H1 (cell line): ENCODE measurements around the gene FBXO34. TPM values are rescaled to one million over a fixed set of nuclear protein-coding genes. Genes with fewer than 3 reads are reported as not detected.

Source experiments
- CTCF ChIA-PET: fragments of 300-600 bp; sonication (Branson Sonifier 250); formaldehyde crosslinking; loops from one replicate; lab custom pipeline; 2021; ENCODE audit not compliant: partially characterized antibody; lab: Charles Lee
- POLR2A ChIA-PET: fragments of 300-600 bp; sonication (Branson Sonifier 250); formaldehyde crosslinking; loops from one replicate; lab custom pipeline; 2021; ENCODE audit warnings: inconsistent platforms; ENCODE audit not compliant: partially characterized antibody; lab: Charles Lee
- DNase-seq, 2 experiments: peaks; one replicate each; pipeline versions ENCODE4 v3.0.0 to v3.0.0-alpha.2; 2010 to 2022; ENCODE audit warnings: low spot score in 2 of 2, low read depth in 1 of 2, mixed read lengths in 1 of 2
- FAIRE-seq: peaks from 2 replicates; lab custom pipeline; 2011; peaks lifted over from hg19 to GRCh38; lab: Jason Lieb, UNC
- H2AFZ ChIP-seq: 2 replicates; pipeline ENCODE4 v1.8.1; 2012; ENCODE audit warnings: low read length, inconsistent platforms
- H2AK5ac ChIP-seq: 2 replicates; pipeline ENCODE4 v1.6.1; 2013; ENCODE audit warnings: low read depth, low read length
- H2BK120ac ChIP-seq: replicated peaks from 2 replicates; pipeline ENCODE3; 2013; ENCODE audit warnings: low read depth, low read length, inconsistent platforms
- H2BK12ac ChIP-seq: 2 replicates; pipeline ENCODE4 v1.6.1; 2013; ENCODE audit warnings: low read depth, low read length
- H2BK15ac ChIP-seq: 2 replicates; pipeline ENCODE4 v1.6.1; 2013; ENCODE audit warnings: low read length
- H2BK20ac ChIP-seq: 2 replicates; pipeline ENCODE4 v1.6.1; 2013; ENCODE audit warnings: low read length
- H2BK5ac ChIP-seq: 2 replicates; pipeline ENCODE4 v1.6.1; 2013; ENCODE audit warnings: low read depth, low read length
- H3K14ac ChIP-seq: 2 replicates; pipeline ENCODE4 v1.6.1; 2013; ENCODE audit warnings: inconsistent platforms; ENCODE audit not compliant: insufficient read length
- H3K18ac ChIP-seq: 2 replicates; pipeline ENCODE4 v1.6.1; 2013; ENCODE audit warnings: low read length; ENCODE audit errors: extremely low read depth
- H3K23ac ChIP-seq: 2 replicates; pipeline ENCODE4 v1.6.1; 2013; ENCODE audit warnings: inconsistent platforms; ENCODE audit not compliant: insufficient read length
- H3K23me2 ChIP-seq: 2 replicates; pipeline ENCODE4 v1.6.1; 2013; ENCODE audit warnings: low read depth, low read length
- H3K27ac ChIP-seq: 2 replicates; pipeline ENCODE4 v1.6.1; 2011; ENCODE audit warnings: low read depth, low read length, inconsistent platforms
- H3K27me3 ChIP-seq, 4 experiments: replicated peaks in 1 of 4; 1 replicate in 1 of 4; 2 replicates in 3 of 4; pipeline versions ENCODE4 v1.6.1 to v1.8.1; 2011 to 2013; ENCODE audit warnings: low read length in 3 of 4, mild to moderate bottlenecking in 3 of 4, inconsistent platforms in 2 of 4, mixed read lengths in 2 of 4, moderate library complexity in 1 of 4; ENCODE audit not compliant: control insufficient read depth in 3 of 4, insufficient read depth in 3 of 4; ENCODE audit errors: extremely low read depth in 1 of 4
- H3K36me3 ChIP-seq, 4 experiments: 2 replicates each; pipeline versions ENCODE4 v1.6.1 to v1.8.1; 2011 to 2013; ENCODE audit warnings: mild to moderate bottlenecking in 4 of 4, low read length in 3 of 4, moderate library complexity in 2 of 4, control low read depth in 1 of 4, inconsistent platforms in 1 of 4; ENCODE audit not compliant: insufficient read depth in 4 of 4, control insufficient read depth in 2 of 4
- H3K4ac ChIP-seq: replicated peaks from 2 replicates; pipeline ENCODE3; 2013; ENCODE audit warnings: low read length, low read depth, mixed read lengths, inconsistent platforms; ENCODE audit not compliant: insufficient read length
- H3K4me1 ChIP-seq, 4 experiments: replicated peaks in 1 of 4; 1 replicate in 1 of 4; 2 replicates in 3 of 4; pipeline versions ENCODE4 v1.6.1 to v1.8.1; 2011 to 2013; ENCODE audit warnings: low read length in 3 of 4, inconsistent platforms in 2 of 4, mixed read lengths in 1 of 4; ENCODE audit not compliant: insufficient read depth in 4 of 4, control insufficient read depth in 3 of 4
- H3K4me2 ChIP-seq, 2 experiments: 2 replicates each; pipeline versions ENCODE4 v1.6.1 to v1.8.1; 2011 to 2013; ENCODE audit warnings: low read depth in 2 of 2, low read length in 2 of 2, control low read depth in 1 of 2, inconsistent platforms in 1 of 2, mild to moderate bottlenecking in 1 of 2; ENCODE audit not compliant: insufficient read depth in 1 of 2
- H3K4me3 ChIP-seq, 4 experiments: fragments of 200-600, 300-600 bp in 1 of 4; sonication (generic), shearing (Covaris generic), sonication (Bioruptor Twin) in 1 of 4; 2 replicates each; pipeline versions ENCODE4 v1.5.1 to v1.8.1; 2011 to 2016; ENCODE audit warnings: low read length in 4 of 4, low read depth in 3 of 4, control low read depth in 2 of 4, inconsistent platforms in 2 of 4, mild to moderate bottlenecking in 2 of 4, mixed read lengths in 1 of 4, moderate library complexity in 1 of 4; ENCODE audit not compliant: insufficient read depth in 2 of 4; ENCODE audit errors: extremely low read depth in 1 of 4
- H3K56ac ChIP-seq: replicated peaks from 2 replicates; pipeline ENCODE3; 2013; ENCODE audit warnings: low read depth, mild to moderate bottlenecking, mixed read lengths, low read length, inconsistent platforms; ENCODE audit not compliant: insufficient read length
- H3K79me1 ChIP-seq: 2 replicates; pipeline ENCODE4 v1.6.1; 2013; ENCODE audit warnings: low read depth, low read length, control low read depth
- H3K79me2 ChIP-seq, 2 experiments: 2 replicates each; pipeline versions ENCODE4 v1.6.1 to v1.8.1; 2012 to 2013; ENCODE audit warnings: low read length in 2 of 2, mild to moderate bottlenecking in 2 of 2, inconsistent platforms in 1 of 2; ENCODE audit not compliant: insufficient read depth in 2 of 2, control insufficient read depth in 1 of 2
- H3K9ac ChIP-seq, 4 experiments: replicated peaks in 1 of 4; 1 replicate in 1 of 4; 2 replicates in 3 of 4; pipeline versions ENCODE4 v1.6.1 to v1.8.1; 2011 to 2013; ENCODE audit warnings: low read depth in 3 of 4, low read length in 3 of 4, control low read depth in 2 of 4, mild to moderate bottlenecking in 2 of 4, moderate library complexity in 2 of 4, inconsistent platforms in 1 of 4; ENCODE audit errors: extremely low read depth in 1 of 4
- H3K9me3 ChIP-seq, 2 experiments: 2 replicates each; pipeline versions ENCODE4 v1.6.1 to v1.8.1; 2012 to 2013; ENCODE audit warnings: mild to moderate bottlenecking in 2 of 2, moderate library complexity in 2 of 2, control low read depth in 1 of 2, inconsistent platforms in 1 of 2, low read depth in 1 of 2, low read length in 1 of 2, mixed read lengths in 1 of 2; ENCODE audit not compliant: insufficient read depth in 2 of 2
- H4K20me1 ChIP-seq, 2 experiments: replicated peaks in 1 of 2; 2 replicates each; pipeline versions ENCODE3 to v1.8.1; 2011 to 2013; ENCODE audit warnings: inconsistent platforms in 2 of 2, low read length in 2 of 2, mild to moderate bottlenecking in 1 of 2; ENCODE audit not compliant: insufficient read depth in 2 of 2, control insufficient read depth in 1 of 2
- H4K5ac ChIP-seq: 2 replicates; pipeline ENCODE4 v1.6.1; 2013; ENCODE audit warnings: low read length, low read depth, mixed read lengths, inconsistent platforms; ENCODE audit not compliant: insufficient read length
- H4K8ac ChIP-seq: 2 replicates; pipeline ENCODE4 v1.8.0; 2013; ENCODE audit warnings: mild to moderate bottlenecking, moderate library complexity, low read length, inconsistent platforms; ENCODE audit not compliant: insufficient read depth; ENCODE audit errors: extremely low read depth
- H4K91ac ChIP-seq: replicated peaks from 2 replicates; pipeline ENCODE3; 2013; ENCODE audit warnings: low read length, mixed read lengths, inconsistent platforms; ENCODE audit not compliant: insufficient read length
- POU5F1 ChIP-seq: IDR thresholded peaks from 2 replicates; pipeline ENCODE4 v1.6.1; 2011; ENCODE audit warnings: low read depth, mild to moderate bottlenecking, low read length, moderate library complexity
- SIRT6 ChIP-seq: IDR thresholded peaks from one replicate; pipeline ENCODE4 v1.7.1; 2012; ENCODE audit warnings: low read length, inconsistent platforms
- whole genome bisulfite sequencing, 2 experiments: shearing (Covaris generic) in 1 of 2; methylation state at CpG; one replicate each; pipeline versions ENCODE4 v1.1.6 to v1.1.7; 2013 to 2015; ENCODE audit warnings: low lambda C conversion rate in 2 of 2, mixed read lengths in 2 of 2, inconsistent platforms in 1 of 2, low coverage in 1 of 2, missing lambda C conversion rate in 1 of 2; ENCODE audit not compliant: insufficient replicate concordance in 2 of 2, insufficient coverage in 1 of 2, insufficient read length in 1 of 2; ENCODE audit errors: extremely low coverage in 1 of 2, missing lambda C conversion rate in 1 of 2; 5-methylcytosine and 5-hydroxymethylcytosine counted together
- polyA plus RNA-seq, 7 experiments: library from polyadenylated mRNA; depleted of rRNA in 3 of 7; stranded (reverse) in 5 of 7; unstranded in 2 of 7; fragments of >200 nt in 5 of 7; fragments of 200-250 nt in 2 of 7; gene quantifications; 1 replicate in 5 of 7; 2 replicates in 1 of 7; 4 replicates in 1 of 7; pipeline versions ENCODE4 v1.2.1 to v1.2.3, GENCODE V29; 2011 to 2013; ENCODE audit warnings: missing spikeins in 2 of 7, mixed read lengths in 2 of 7
- total RNA-seq: library from RNA; stranded (reverse); fragmentation: NEBNext Ultra II Directional; extraction: Animal tissue kit (Norgen Biotek cat#: 25700); gene quantifications from 2 replicates; pipeline ENCODE4 v1.2.1, GENCODE V29; 2021

Gene FBXO34
- total and polyA plus RNA-seq, 2 of the 8 experiments (the other 6 are each of a cell fraction or from before 2014, with no cell fraction given) = 7.0 to 14.4 TPM

DNA sequence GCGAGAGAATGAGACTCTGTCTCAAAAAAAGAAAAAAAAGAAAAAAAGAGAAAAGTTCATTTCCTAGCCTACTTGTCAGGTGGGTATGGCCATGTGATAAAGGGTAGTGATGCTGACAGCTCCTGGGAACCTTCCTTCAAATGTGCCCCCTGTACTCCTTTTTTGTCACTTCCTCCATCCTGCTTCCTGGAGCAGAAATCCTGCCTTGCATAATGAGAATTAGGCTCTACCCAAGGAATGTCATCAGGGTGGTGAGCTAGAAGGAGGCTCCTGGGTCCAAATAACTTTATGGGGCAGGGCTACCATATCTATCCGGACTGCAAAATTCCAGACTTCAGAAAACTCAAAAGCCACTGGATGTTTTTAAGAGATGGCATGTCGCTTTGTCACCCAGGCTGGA, 27.8 kb upstream of the FBXO34 start:
- 98% methylated on average over 3 of the region's 3 CpGs; no CpG with 5 or more reads in 1 of the 2 experiments for WGBS, 2 experiments

More for the DNA sequence above, 27.8 kb upstream of the FBXO34 start:
- H3K36me3 ChIP-seq = no peaks in the 10 kb centered on the region
- ChIA-PET CTCF (interaction anchor here (0.6 to 5.8 kb wide), 6 partner anchors 13 to 112 kb away, joined by 3 to 43 read pairs (median 4); partner anchors contain the start of gene FBXO34), POLR2A (no interaction called here)
- H3K27ac ChIP-seq = no peak overlapping the region
- H2AFZ ChIP-seq = no peak overlapping the region
- H3K56ac ChIP-seq = no peak overlapping the region
- peaks cover 0 to 5% (median 1%) of the 10 kb centered on the region in 4 experiments; a peak in 4 of 7 replicates for H3K27me3 ChIP-seq
- H3K4me1 ChIP-seq = peaks cover 1 to 4% (median 3%) of the 10 kb centered on the region in 4 experiments; a peak in 3 of 7 replicates
- H3K4ac ChIP-seq = no peak overlapping the region
- H3K79me1 ChIP-seq = no peaks in the 10 kb centered on the region
- H3K23me2 ChIP-seq = no peaks in the 10 kb centered on the region
- no peak overlapping the region for H3K23ac ChIP-seq
- H2BK20ac ChIP-seq = no peak overlapping the region
- no peak for FAIRE-seq
- H3K14ac ChIP-seq = no peak overlapping the region
- no peak overlapping the region for H3K4me3 ChIP-seq
- H2BK120ac ChIP-seq = no peak overlapping the region
- no peak overlapping the region for H3K4me2 ChIP-seq
- H2BK5ac ChIP-seq = no peak overlapping the region
- no peak overlapping the region for H2BK12ac ChIP-seq
- H4K20me1 ChIP-seq = no peaks in the 10 kb centered on the region
- H4K91ac ChIP-seq = no peak overlapping the region
- H3K9ac ChIP-seq = no peak overlapping the region
- H4K8ac ChIP-seq = no peak overlapping the region
- no peak overlapping the region for H2AK5ac ChIP-seq
- H2BK15ac ChIP-seq = no peak overlapping the region
- no peaks in the 10 kb centered on the region for H3K9me3 ChIP-seq
- no peak for TF ChIP-seq POU5F1
- no peak for TF ChIP-seq SIRT6
- no peaks in the 10 kb centered on the region for H3K79me2 ChIP-seq
- H4K5ac ChIP-seq = no peak overlapping the region
- no peak overlapping the region for H3K18ac ChIP-seq
- no peak for DNase-seq
